Ovary (tissue), 3 donors: Measurements from ENCODE around the gene THSD7A.

ENCODE experiments used
- POLR2A ChIP-seq: fragments of 450-650 bp; IDR thresholded peaks from one replicate; pipeline ENCODE4 v1.6.1; 2017; ENCODE audit warnings: antibody characterized with exemption, mild to moderate bottlenecking, moderate library complexity
- TF ChIP-seq, protein P1 (sequence below), 3 donors: fragments of 450-650 bp in 2 of 3; fragments of 200-600 bp in 1 of 3; IDR thresholded peaks; one replicate each; pipeline versions ENCODE4 v1.5.1 to v1.8.0; 2016 to 2022; ENCODE audit warnings: antibody characterized with exemption in 3 of 3, mild to moderate bottlenecking in 1 of 3
- donor health status: DM: no; HTN: no; CAD: no.

DNA sequence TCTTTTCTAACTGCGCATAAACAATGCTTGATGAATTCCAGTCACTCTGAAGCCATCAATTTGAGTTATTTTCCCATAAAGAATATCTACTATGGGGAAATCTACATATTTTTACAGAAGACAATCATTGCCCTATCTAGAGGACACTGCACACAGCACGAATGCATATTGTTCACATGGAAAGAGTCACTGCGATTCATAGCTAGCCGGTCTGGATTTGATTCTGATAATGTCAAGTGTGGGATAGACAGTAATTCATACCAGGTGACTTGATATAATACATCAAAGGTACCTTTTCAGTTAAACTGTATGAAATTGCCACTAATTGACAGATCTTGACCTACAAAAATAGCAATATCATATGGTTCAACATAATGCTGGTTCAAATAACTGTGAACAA is 255.7 kb downstream of the THSD7A start:
- TF ChIP-seq, protein P1, sequence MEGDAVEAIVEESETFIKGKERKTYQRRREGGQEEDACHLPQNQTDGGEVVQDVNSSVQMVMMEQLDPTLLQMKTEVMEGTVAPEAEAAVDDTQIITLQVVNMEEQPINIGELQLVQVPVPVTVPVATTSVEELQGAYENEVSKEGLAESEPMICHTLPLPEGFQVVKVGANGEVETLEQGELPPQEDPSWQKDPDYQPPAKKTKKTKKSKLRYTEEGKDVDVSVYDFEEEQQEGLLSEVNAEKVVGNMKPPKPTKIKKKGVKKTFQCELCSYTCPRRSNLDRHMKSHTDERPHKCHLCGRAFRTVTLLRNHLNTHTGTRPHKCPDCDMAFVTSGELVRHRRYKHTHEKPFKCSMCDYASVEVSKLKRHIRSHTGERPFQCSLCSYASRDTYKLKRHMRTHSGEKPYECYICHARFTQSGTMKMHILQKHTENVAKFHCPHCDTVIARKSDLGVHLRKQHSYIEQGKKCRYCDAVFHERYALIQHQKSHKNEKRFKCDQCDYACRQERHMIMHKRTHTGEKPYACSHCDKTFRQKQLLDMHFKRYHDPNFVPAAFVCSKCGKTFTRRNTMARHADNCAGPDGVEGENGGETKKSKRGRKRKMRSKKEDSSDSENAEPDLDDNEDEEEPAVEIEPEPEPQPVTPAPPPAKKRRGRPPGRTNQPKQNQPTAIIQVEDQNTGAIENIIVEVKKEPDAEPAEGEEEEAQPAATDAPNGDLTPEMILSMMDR (IDR thresholded peaks at IDR 0.05), result no peak
- no peak for TF ChIP-seq POLR2A
